Mesenchymal stem cell (in vitro differentiated cells and primary cell): ENCODE results near the gene PSORS1C2.

Experiments used
- DNase-seq: peaks from one replicate; pipeline ENCODE4 v3.0.0-alpha.2; 2013
- H2AFZ ChIP-seq: one replicate; pipeline ENCODE4 v1.6.1; 2013; ENCODE audit warnings: low read depth, mild to moderate bottlenecking, control low read depth, inconsistent platforms, low read length, moderate library complexity
- H2AK5ac ChIP-seq: 2 replicates; pipeline ENCODE4 v1.6.1; 2013; ENCODE audit warnings: low read length, moderate library complexity, mild to moderate bottlenecking, inconsistent platforms; ENCODE audit not compliant: severe bottlenecking
- H2BK120ac ChIP-seq: one replicate; pipeline ENCODE4 v1.6.1; 2013; ENCODE audit warnings: low read depth, mild to moderate bottlenecking, inconsistent platforms, low read length, moderate library complexity
- H2BK12ac ChIP-seq, 2 experiments: one replicate each; pipeline ENCODE4 v1.6.1; 2013; ENCODE audit warnings: inconsistent platforms in 2 of 2, low read length in 2 of 2, mild to moderate bottlenecking in 2 of 2, moderate library complexity in 2 of 2, control low read depth in 1 of 2
- H2BK15ac ChIP-seq: one replicate; pipeline ENCODE4 v1.6.1; 2013; ENCODE audit warnings: mild to moderate bottlenecking, low read depth, inconsistent platforms; ENCODE audit not compliant: poor library complexity, severe bottlenecking
- H2BK5ac ChIP-seq: 2 replicates; pipeline ENCODE4 v1.6.1; 2013; ENCODE audit warnings: low read depth, mild to moderate bottlenecking, low read length, control low read depth, inconsistent platforms; ENCODE audit not compliant: poor library complexity, severe bottlenecking
- H3K14ac ChIP-seq, 2 experiments: one replicate each; pipeline ENCODE4 v1.6.1; 2013; ENCODE audit warnings: inconsistent platforms in 2 of 2, low read length in 2 of 2, control low read depth in 1 of 2, mild to moderate bottlenecking in 1 of 2, moderate library complexity in 1 of 2
- H3K18ac ChIP-seq, 2 experiments: one replicate each; pipeline ENCODE4 v1.6.1; 2013; ENCODE audit warnings: inconsistent platforms in 2 of 2, low read length in 2 of 2, control low read depth in 1 of 2, low read depth in 1 of 2, mild to moderate bottlenecking in 1 of 2
- H3K23ac ChIP-seq, 2 experiments: one replicate each; pipeline ENCODE4 v1.6.1; 2013; ENCODE audit warnings: inconsistent platforms in 2 of 2, low read length in 2 of 2, mild to moderate bottlenecking in 2 of 2, moderate library complexity in 2 of 2, control low read depth in 1 of 2
- H3K27ac ChIP-seq: 2 replicates; pipeline ENCODE4 v1.5.1; 2013; ENCODE audit warnings: mild to moderate bottlenecking, moderate library complexity, low read length, control low read depth, inconsistent platforms; ENCODE audit not compliant: poor library complexity, severe bottlenecking
- H3K27me3 ChIP-seq, 2 experiments: 2 replicates each; pipeline versions ENCODE4 v1.6.1 to v1.7.0; 2013; ENCODE audit warnings: low read length in 2 of 2, mild to moderate bottlenecking in 2 of 2, moderate library complexity in 2 of 2, control low read depth in 1 of 2, inconsistent platforms in 1 of 2; ENCODE audit not compliant: control insufficient read depth in 1 of 2, insufficient read depth in 1 of 2
- H3K36me3 ChIP-seq, 2 experiments: 2 replicates each; pipeline versions ENCODE4 v1.6.1 to v1.7.0; 2013; ENCODE audit warnings: low read length in 2 of 2, control low read depth in 1 of 2, inconsistent platforms in 1 of 2, low read depth in 1 of 2, mild to moderate bottlenecking in 1 of 2; ENCODE audit not compliant: insufficient read depth in 2 of 2, control insufficient read depth in 1 of 2
- H3K4ac ChIP-seq, 2 experiments: one replicate each; pipeline ENCODE4 v1.6.1; 2013; ENCODE audit warnings: inconsistent platforms in 2 of 2, low read length in 2 of 2, mild to moderate bottlenecking in 2 of 2, moderate library complexity in 2 of 2, control low read depth in 1 of 2, low read depth in 1 of 2
- H3K4me1 ChIP-seq: 2 replicates; pipeline ENCODE4 v1.6.1; 2013; ENCODE audit warnings: low read depth, low read length, control low read depth; ENCODE audit not compliant: control insufficient read depth, insufficient read depth
- H3K4me2 ChIP-seq: 2 replicates; pipeline ENCODE4 v1.6.1; 2013; ENCODE audit warnings: low read length, mild to moderate bottlenecking, inconsistent platforms; ENCODE audit not compliant: poor library complexity, severe bottlenecking
- H3K4me3 ChIP-seq, 2 experiments: 2 replicates each; pipeline versions ENCODE4 v1.5.1 to v1.7.0; 2013; ENCODE audit warnings: low read length in 2 of 2, mild to moderate bottlenecking in 2 of 2, control low read depth in 1 of 2, low read depth in 1 of 2; ENCODE audit not compliant: insufficient read depth in 1 of 2
- H3K79me1 ChIP-seq: replicated peaks from 2 replicates; pipeline ENCODE4 v1.6.1; 2013; ENCODE audit warnings: mild to moderate bottlenecking, control low read depth, low read length, inconsistent platforms; ENCODE audit not compliant: poor library complexity, severe bottlenecking
- H3K9ac ChIP-seq: 2 replicates; pipeline ENCODE4 v1.7.0; 2013; ENCODE audit warnings: mild to moderate bottlenecking, low read length, moderate library complexity
- H3K9me3 ChIP-seq: 2 replicates; pipeline ENCODE4 v1.7.0; 2013; ENCODE audit warnings: mild to moderate bottlenecking, low read length; ENCODE audit not compliant: control insufficient read depth
- H4K8ac ChIP-seq: one replicate; pipeline ENCODE4 v1.6.1; 2013; ENCODE audit warnings: inconsistent platforms, mild to moderate bottlenecking, low read length, moderate library complexity
- H4K91ac ChIP-seq: one replicate; pipeline ENCODE4 v1.6.1; 2013; ENCODE audit warnings: mild to moderate bottlenecking, low read length, inconsistent platforms
- WGBS: methylation state at CpG from one replicate; pipeline ENCODE4 v1.1.7; 2013; ENCODE audit warnings: mixed read lengths; 5-methylcytosine and 5-hydroxymethylcytosine counted together

Gene PSORS1C2

GRCh38 chr6:31125586-31126363 is 13.1 kb downstream of the PSORS1C2 start:
- Histone ChIP-seq H3K79me1 (no peaks in the 10 kb centered on the region), H3K4me1 (peaks cover 36% of the 10 kb centered on the region), H3K14ac (peak overlapping the region in 1 of 2 experiments; percentile 36), H3K4ac (no peak overlapping the region), H3K18ac (no peak overlapping the region), H2BK120ac (no peak overlapping the region), H3K4me2 (no peak overlapping the region), H3K36me3 (peaks cover 0 to 2% of the 10 kb centered on the region in 2 experiments), H4K8ac (no peak overlapping the region), H2AK5ac (no peak overlapping the region), H2BK5ac (no peak overlapping the region), H3K9me3 (no peaks in the 10 kb centered on the region), H3K9ac (no peak overlapping the region), H4K91ac (no peak overlapping the region), H3K23ac (no peak overlapping the region), H3K27me3 (peaks cover 13 to 36% of the 10 kb centered on the region in 2 experiments), H2BK12ac (no peak overlapping the region), H3K4me3 (no peak overlapping the region), H2AFZ (no peak overlapping the region), H3K27ac (no peak overlapping the region), H2BK15ac (no peak overlapping the region)
- DNase-seq: peak; percentile 77
- 77% methylated on average over 12 of the region's 12 CpGs for WGBS

- no peak overlapping the region for H3K4me3 ChIP-seq
- H3K4ac ChIP-seq: no peak overlapping the region
- H2BK12ac ChIP-seq: no peak overlapping the region
- H3K79me1 ChIP-seq: no peaks in the 10 kb centered on the region
- H3K27me3 ChIP-seq: peaks cover 13 to 36% of the 10 kb centered on the region in 2 experiments
- no peak for DNase-seq
- no peak overlapping the region for H2BK15ac ChIP-seq
- no peak overlapping the region for H4K8ac ChIP-seq
- H3K4me1 ChIP-seq: peaks cover 38% of the 10 kb centered on the region
- H3K36me3 ChIP-seq: peaks cover 0 to 2% of the 10 kb centered on the region in 2 experiments
- H2BK120ac ChIP-seq: no peak overlapping the region
- H3K9ac ChIP-seq: no peak overlapping the region
- no peak overlapping the region for H4K91ac ChIP-seq
- no peak overlapping the region for H2AFZ ChIP-seq
- peak overlapping the region in 1 of 2 experiments; percentile 28 for H3K18ac ChIP-seq
- no peak overlapping the region for H3K4me2 ChIP-seq
- H3K23ac ChIP-seq: no peak overlapping the region
- H2BK5ac ChIP-seq: no peak overlapping the region
- peak overlapping the region; percentile 76 for H2AK5ac ChIP-seq
- 68% methylated on average over 7 of the region's 8 CpGs for WGBS
- H3K9me3 ChIP-seq: no peaks in the 10 kb centered on the region
- no peak overlapping the region for H3K14ac ChIP-seq
- no peak overlapping the region for H3K27ac ChIP-seq
Observed at GRCh38 chr6:31125162-31125561, 13.7 kb downstream of the PSORS1C2 start.

DNA sequence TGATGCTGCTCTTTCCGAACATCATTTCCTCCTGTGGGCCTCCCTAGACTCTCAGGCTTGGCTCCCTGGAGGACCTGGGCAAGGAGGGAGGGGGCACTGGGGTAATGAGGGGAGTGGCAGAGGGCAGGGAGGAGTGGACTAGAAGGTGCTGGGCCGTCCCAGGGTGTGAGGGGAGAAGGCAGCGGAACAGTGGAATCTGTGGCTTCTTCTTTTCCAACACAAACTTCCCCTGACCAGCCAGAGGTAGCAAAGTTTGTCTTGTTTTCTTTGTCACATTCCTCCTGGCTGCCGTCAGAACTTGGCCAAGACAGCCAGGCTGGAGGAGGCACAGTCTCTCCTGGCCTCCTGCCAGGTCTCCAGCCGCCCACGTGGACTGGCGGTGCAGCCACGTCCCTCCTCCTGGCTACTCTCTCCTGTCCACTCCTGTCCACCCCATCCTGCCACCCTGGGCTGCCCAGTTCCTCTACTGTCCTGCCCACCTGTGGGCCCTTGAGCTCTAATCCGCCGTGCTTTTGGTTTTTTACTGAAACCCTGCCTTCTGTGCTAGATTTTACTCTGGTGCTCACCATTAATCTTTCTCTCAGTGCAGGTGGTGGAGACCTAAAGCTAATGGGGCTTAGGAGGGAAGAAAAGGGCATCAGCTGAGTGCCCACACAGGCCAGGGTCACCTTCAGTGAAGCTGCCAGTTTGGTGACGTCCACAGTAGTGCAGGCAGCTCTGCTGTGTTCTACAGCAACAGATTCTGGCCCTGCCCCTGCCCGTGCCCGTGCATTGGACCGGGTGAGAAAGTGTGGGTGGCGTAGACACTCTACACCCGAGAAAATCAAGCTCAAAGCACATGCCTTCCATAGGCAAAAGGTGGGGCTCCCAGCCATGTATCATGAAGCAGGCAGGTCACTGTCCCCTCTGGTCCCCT is 15.8 kb downstream of the PSORS1C2 start:
- Histone ChIP-seq H2BK12ac (peak overlapping the region in 1 of 2 experiments; percentile 24), H3K4me1 (peaks cover 42% of the 10 kb centered on the region), H3K4me3 (no peak overlapping the region), H2BK120ac (no peak overlapping the region), H3K4me2 (no peak overlapping the region), H3K14ac (no peak overlapping the region), H3K4ac (no peak overlapping the region), H4K91ac (no peak overlapping the region), H3K27ac (peak overlapping the region; percentile 83), H3K23ac (no peak overlapping the region), H3K79me1 (peaks cover 3% of the 10 kb centered on the region), H3K36me3 (peaks cover 0 to 6% of the 10 kb centered on the region in 2 experiments), H3K18ac (peak overlapping the region in 1 of 2 experiments; percentile 64), H3K9ac (no peak overlapping the region), H2BK15ac (no peak overlapping the region), H2AFZ (no peak overlapping the region), H2AK5ac (peak overlapping the region; percentile 65), H4K8ac (peak overlapping the region; percentile 70), H3K27me3 (peaks cover 0 to 20% of the 10 kb centered on the region in 2 experiments), H3K9me3 (no peaks in the 10 kb centered on the region), H2BK5ac (peak overlapping the region; percentile 68)
- peak; percentile 92 for DNase-seq
- WGBS: 60% methylated on average over 15 of the region's 16 CpGs
